Activated CD8-positive, alpha-beta T cell treated with anti-CD3 and anti-CD28 coated beads for 36 hours (primary cell): Measurements from ENCODE around the gene OLFM1. TPM values are rescaled to one million over a fixed set of nuclear protein-coding genes. Genes with fewer than 3 reads are reported as not detected.

ENCODE experiments used
- ATAC-seq: fragments of 200-7000 bp; cut with Tn5 transposase; one replicate; pipeline ENCODE4 v1.10.0; 2021; ENCODE audit warnings: mild to moderate bottlenecking, moderate library complexity
- CTCF ChIA-PET: fragments of 350-600 bp; sonication (Branson Sonifier 250); formaldehyde crosslinking; loops from one replicate; lab custom pipeline; 2021; ENCODE audit warnings: antibody characterized with exemption; lab: Charles Lee
- POLR2A ChIA-PET: fragments of 350-600 bp; sonication (Branson Sonifier 250); formaldehyde crosslinking; loops from one replicate; lab custom pipeline; 2021; ENCODE audit warnings: antibody characterized with exemption; lab: Charles Lee
- DNase-seq: peaks from one replicate; pipeline ENCODE4 v3.0.0-alpha.2; 2020
- H3K27ac Mint-ChIP-seq: one replicate; pipeline ENCODE4 v1.8.0; 2021; ENCODE audit warnings: mild to moderate bottlenecking, mixed read lengths
- H3K27me3 Mint-ChIP-seq: one replicate; pipeline ENCODE4 v1.8.0; 2021; ENCODE audit warnings: mixed read lengths
- H3K36me3 Mint-ChIP-seq: one replicate; pipeline ENCODE4 v1.8.0; 2021; ENCODE audit warnings: low read depth, mixed read lengths
- H3K4me1 Mint-ChIP-seq: one replicate; pipeline ENCODE4 v1.8.0; 2021; ENCODE audit warnings: low read depth, mixed read lengths
- H3K4me3 Mint-ChIP-seq: one replicate; pipeline ENCODE4 v1.8.0; 2021; ENCODE audit warnings: mild to moderate bottlenecking, moderate library complexity, mixed read lengths
- H3K9me3 Mint-ChIP-seq: one replicate; pipeline ENCODE4 v1.8.0; 2021; ENCODE audit warnings: mixed read lengths
- intact Hi-C: fragments of 100-400 bp; cut with micrococcal nuclease; formaldehyde crosslinking; loops from one replicate; pipeline ENCODE4 v1.10.0; 2022
- total RNA-seq, 2 experiments: library from RNA; stranded (reverse); gene quantifications; one replicate each; pipeline ENCODE4 v1.2.3, GENCODE V29; 2021
- TF ChIP-seq, protein P1 (sequence below): fragments of 200-600 bp; IDR thresholded peaks from one replicate; pipeline ENCODE4 v1.8.0; 2022; ENCODE audit warnings: antibody characterized with exemption, mild to moderate bottlenecking

The OLFM1 gene
- total RNA-seq, 2 experiments from 2014 or later: not detected

DNA sequence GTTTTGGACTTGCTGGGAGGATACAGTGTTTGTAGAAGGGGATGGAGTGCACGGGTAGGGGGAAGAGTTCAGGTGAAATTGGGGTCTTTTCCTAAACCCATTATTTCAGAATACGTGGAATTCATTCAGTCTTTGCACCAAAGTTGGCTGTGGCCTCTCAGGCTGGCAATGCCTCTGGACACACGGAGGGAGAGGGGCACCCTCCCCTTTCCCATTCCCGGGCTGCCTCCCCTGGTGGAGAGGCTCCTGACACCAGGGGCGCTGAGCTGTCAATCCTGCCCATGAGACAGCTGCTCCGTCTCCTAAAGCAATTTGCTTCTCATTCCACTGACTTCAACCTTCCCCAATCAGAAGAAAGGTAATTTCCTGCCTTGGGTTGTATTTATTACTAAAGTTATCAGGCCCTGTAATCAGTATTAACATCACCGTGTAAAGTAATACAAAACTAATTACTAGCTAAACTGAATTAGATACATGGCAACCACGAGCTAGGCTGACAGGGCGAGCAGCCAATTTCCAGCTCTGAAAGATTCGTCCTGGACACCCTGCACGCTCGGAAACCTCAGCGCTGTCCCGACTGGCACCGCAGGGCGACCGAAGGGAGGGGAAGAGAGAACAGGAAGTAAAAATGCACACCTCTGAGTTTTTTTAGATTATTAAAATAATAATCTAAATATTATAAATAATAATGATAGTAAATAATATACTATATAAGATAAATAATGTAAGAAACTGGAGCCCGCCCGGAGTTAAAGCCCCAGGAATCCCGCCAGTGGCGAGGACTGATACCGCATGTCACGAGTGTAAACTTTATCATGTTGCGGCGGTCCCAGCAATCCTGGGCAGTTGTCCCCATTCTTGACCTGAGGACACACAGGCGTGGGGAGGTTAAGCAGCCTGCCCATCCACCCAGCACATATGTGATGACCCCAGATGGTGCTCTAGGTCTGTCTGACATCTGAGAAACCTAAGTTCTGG, 6.9 kb upstream of the OLFM1 start:
- TF ChIP-seq, protein P1, sequence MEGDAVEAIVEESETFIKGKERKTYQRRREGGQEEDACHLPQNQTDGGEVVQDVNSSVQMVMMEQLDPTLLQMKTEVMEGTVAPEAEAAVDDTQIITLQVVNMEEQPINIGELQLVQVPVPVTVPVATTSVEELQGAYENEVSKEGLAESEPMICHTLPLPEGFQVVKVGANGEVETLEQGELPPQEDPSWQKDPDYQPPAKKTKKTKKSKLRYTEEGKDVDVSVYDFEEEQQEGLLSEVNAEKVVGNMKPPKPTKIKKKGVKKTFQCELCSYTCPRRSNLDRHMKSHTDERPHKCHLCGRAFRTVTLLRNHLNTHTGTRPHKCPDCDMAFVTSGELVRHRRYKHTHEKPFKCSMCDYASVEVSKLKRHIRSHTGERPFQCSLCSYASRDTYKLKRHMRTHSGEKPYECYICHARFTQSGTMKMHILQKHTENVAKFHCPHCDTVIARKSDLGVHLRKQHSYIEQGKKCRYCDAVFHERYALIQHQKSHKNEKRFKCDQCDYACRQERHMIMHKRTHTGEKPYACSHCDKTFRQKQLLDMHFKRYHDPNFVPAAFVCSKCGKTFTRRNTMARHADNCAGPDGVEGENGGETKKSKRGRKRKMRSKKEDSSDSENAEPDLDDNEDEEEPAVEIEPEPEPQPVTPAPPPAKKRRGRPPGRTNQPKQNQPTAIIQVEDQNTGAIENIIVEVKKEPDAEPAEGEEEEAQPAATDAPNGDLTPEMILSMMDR: no peak

DNA sequence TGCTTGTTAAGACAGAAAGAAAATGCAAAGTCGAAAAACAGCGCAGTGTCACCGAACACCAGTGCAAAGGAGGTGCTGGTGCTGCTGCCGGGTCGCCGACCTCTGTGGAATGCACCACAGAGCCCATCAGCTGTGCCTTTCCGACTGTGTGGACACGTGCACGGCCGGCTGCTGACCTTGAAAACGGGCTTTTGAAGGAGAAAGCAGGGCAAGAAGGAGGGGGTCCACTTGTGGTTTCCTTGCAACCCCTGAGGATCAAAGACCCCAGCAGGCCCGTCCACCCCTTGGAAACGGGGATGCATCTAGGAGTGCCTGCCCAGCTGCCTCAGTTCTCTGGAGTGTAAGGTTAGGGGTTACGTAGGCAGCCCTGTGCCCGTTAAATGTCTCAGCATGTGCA, 6.2 kb upstream of the OLFM1 start:
- Mint-ChIP-seq H3K4me3 (no peak overlapping the region), H3K36me3 (no peaks in the 10 kb centered on the region), H3K27me3 (peaks cover 28% of the 10 kb centered on the region), H3K9me3 (no peaks in the 10 kb centered on the region), H3K4me1 (peaks cover 2% of the 10 kb centered on the region), H3K27ac (no peak overlapping the region)
- ChIA-PET POLR2A (no interaction called here), CTCF (no interaction called here)
- ATAC-seq (no peak), DNase-seq (no peak)
- TF ChIP-seq, protein P1: no peak
- intact Hi-C loops: loop anchor here (10.0 kb wide), 1 partner anchor 334 kb away; no protein-coding TSS in a partner anchor

More for the DNA sequence above, 6.9 kb upstream of the OLFM1 start:
- POLR2A ChIA-PET: no interaction called here
- DNase-seq (no peak), ATAC-seq (no peak)
- no peaks in the 10 kb centered on the region for H3K9me3 Mint-ChIP-seq
- H3K27ac Mint-ChIP-seq: no peak overlapping the region
- no peaks in the 10 kb centered on the region for H3K4me1 Mint-ChIP-seq
- no peak overlapping the region for H3K4me3 Mint-ChIP-seq
- CTCF ChIA-PET: no interaction called here
- H3K27me3 Mint-ChIP-seq: peaks cover 25% of the 10 kb centered on the region
- intact Hi-C loops: loop anchor here (10.0 kb wide), 1 partner anchor 334 kb away; no protein-coding TSS in a partner anchor
- no peaks in the 10 kb centered on the region for H3K36me3 Mint-ChIP-seq

DNA sequence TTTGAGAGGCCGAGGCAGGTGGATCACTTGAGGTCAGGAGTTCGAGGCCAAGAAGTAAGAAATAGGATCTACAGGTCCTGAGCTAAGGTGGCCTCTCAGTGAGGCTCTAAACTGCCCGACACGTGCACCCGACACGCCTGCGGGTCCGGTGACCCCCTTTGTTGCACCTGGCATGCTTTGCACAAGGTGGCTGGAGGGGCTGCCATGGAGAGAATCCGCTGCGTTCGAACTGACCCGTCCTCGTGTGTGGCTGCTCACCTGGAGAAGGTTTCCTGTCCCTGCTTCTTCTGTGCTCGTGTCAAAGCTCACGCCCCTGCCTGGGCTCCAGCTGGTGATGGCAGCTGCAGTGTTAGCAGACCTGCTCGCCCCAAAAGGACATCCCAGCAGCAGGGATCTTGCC, 5.7 kb upstream of the OLFM1 start:
- ChIA-PET POLR2A (no interaction called here), CTCF (no interaction called here)
- H3K27me3 Mint-ChIP-seq: peaks cover 28% of the 10 kb centered on the region
- no peaks in the 10 kb centered on the region for H3K36me3 Mint-ChIP-seq
- intact Hi-C loops: loop anchor here (10.0 kb wide), 1 partner anchor 333 kb away; no protein-coding TSS in a partner anchor
- H3K27ac Mint-ChIP-seq: no peak overlapping the region
- TF ChIP-seq, protein P1: no peak
- peaks cover 3% of the 10 kb centered on the region for H3K4me1 Mint-ChIP-seq
- H3K9me3 Mint-ChIP-seq: no peaks in the 10 kb centered on the region
- ATAC-seq (no peak), DNase-seq (no peak)
- no peak overlapping the region for H3K4me3 Mint-ChIP-seq

DNA sequence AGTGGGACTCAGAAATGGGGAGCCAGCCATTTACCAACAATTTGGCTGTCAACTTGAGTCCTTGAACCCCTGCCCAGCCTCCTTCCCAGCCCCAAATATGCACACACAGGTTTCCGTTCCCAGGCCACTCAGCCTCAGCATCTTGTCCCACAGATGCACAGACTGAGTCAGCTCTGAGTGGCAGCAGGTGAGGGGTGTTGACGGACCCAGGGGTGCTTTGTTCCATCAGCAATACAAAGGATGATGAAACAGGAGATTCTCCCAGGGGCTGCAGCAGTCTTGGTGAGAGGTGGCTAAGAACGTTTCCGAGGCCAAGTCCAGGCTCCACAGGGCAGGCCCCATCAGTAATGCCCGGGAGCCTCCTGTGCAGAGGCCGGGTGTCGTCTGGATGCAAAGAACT, 4.9 kb upstream of the OLFM1 start:
- intact Hi-C loops: loop anchor here (10.0 kb wide), 1 partner anchor 332 kb away; no protein-coding TSS in a partner anchor
- H3K9me3 Mint-ChIP-seq: no peaks in the 10 kb centered on the region
- H3K36me3 Mint-ChIP-seq: no peaks in the 10 kb centered on the region
- H3K4me3 Mint-ChIP-seq: no peak overlapping the region
- peaks cover 3% of the 10 kb centered on the region for H3K4me1 Mint-ChIP-seq
- DNase-seq: no peak
- no peak overlapping the region for H3K27ac Mint-ChIP-seq
- TF ChIP-seq, protein P1: no peak
- ChIA-PET POLR2A (no interaction called here), CTCF (no interaction called here)
- no peak for ATAC-seq
- peaks cover 27% of the 10 kb centered on the region for H3K27me3 Mint-ChIP-seq

DNA sequence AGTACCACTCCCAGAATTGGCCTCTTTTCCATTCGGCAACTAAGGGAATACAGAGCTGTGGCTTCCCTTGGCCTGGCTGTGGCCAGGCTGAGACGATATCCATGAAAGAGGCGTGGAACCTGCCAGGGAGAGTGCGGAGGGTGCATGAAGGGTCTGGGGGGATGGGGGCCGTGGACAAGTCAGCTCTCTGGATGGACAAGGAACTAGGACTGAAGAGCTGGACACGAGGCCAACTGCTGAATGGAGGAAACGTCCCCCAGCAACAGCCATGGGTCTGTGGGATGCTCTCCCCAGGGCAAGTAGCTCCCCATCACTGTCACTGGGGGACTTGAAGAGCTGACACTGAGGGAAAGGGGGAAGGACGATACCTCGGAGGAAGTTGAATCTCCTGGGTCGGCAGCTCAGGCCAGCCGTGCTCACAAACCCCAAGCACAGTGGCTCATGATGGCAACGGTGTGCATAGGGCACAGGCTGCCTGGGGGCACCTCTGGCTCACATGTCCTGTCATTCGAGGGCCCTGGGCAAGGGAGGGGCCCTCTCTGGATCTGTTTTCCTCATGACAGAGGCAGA, 4.1 kb upstream of the OLFM1 start:
- peaks cover 25% of the 10 kb centered on the region for H3K27me3 Mint-ChIP-seq
- CTCF ChIA-PET: no interaction called here

More for the DNA sequence above, 4.1 kb upstream of the OLFM1 start:
- no peak for ATAC-seq
- Mint-ChIP-seq H3K36me3 (no peaks in the 10 kb centered on the region), H3K4me1 (peaks cover 3% of the 10 kb centered on the region), H3K4me3 (no peak overlapping the region), H3K27ac (no peak overlapping the region), H3K9me3 (no peaks in the 10 kb centered on the region)
- no peak for DNase-seq
- intact Hi-C loops: loop anchor here (10.0 kb wide), 1 partner anchor 331 kb away; no protein-coding TSS in a partner anchor
- TF ChIP-seq, protein P1: no peak
- POLR2A ChIA-PET: interaction anchor here (1.0 kb wide), 1 partner anchor 13 kb away, joined by 3 read pairs; no protein-coding TSS in a partner anchor
